Spleen (tissue), 11 donors: ENCODE data around the gene MC4R. TPM values are rescaled to one million over a fixed set of nuclear protein-coding genes. Genes with fewer than 3 reads are reported as not detected.

Source experiments
- DNase-seq: peaks from one replicate; pipeline ENCODE4 v3.0.0-alpha.2; 2020
- H3K27ac ChIP-seq, 8 donors: fragments of 200-600 bp; sonication (generic) in 7 of 8; 1 replicate in 4 of 8; 2 replicates in 4 of 8; pipeline versions ENCODE4 v1.5.0 to v1.8.0; 2016 to 2021; ENCODE audit warnings: inconsistent platforms in 4 of 8, mild to moderate bottlenecking in 4 of 8, moderate library complexity in 1 of 8
- H3K27me3 ChIP-seq, 7 donors: fragments of 200-600 bp; sonication (generic) in 6 of 7; replicated peaks in 1 of 7; 1 replicate in 4 of 7; 2 replicates in 3 of 7; pipeline versions ENCODE4 v1.5.0 to v1.8.0; 2016 to 2021; ENCODE audit warnings: inconsistent platforms in 3 of 7, mild to moderate bottlenecking in 1 of 7
- H3K36me3 ChIP-seq, 6 donors: fragments of 200-600 bp; sonication (generic) in 5 of 6; 1 replicate in 4 of 6; 2 replicates in 2 of 6; pipeline versions ENCODE4 v1.5.0 to v1.8.0; 2016 to 2021; ENCODE audit warnings: inconsistent platforms in 2 of 6
- H3K4me1 ChIP-seq, 6 donors: fragments of 200-600 bp; sonication (generic) in 5 of 6; 1 replicate in 3 of 6; 2 replicates in 3 of 6; pipeline versions ENCODE4 v1.5.0 to v1.8.0; 2016 to 2021; ENCODE audit warnings: inconsistent platforms in 3 of 6
- H3K4me3 ChIP-seq, 8 donors: fragments of 200-600 bp; sonication (generic) in 7 of 8; 1 replicate in 4 of 8; 2 replicates in 4 of 8; pipeline versions ENCODE4 v1.5.0 to v1.8.0; 2016 to 2021; ENCODE audit warnings: inconsistent platforms in 4 of 8, mild to moderate bottlenecking in 4 of 8, moderate library complexity in 2 of 8
- H3K9me3 ChIP-seq, 8 donors: fragments of 200-600 bp; sonication (generic) in 7 of 8; 1 replicate in 4 of 8; 2 replicates in 4 of 8; pipeline versions ENCODE4 v1.5.0 to v1.8.0; 2016 to 2021; ENCODE audit warnings: inconsistent platforms in 4 of 8
- POLR2A ChIP-seq, 3 donors: fragments of 450-650 bp; IDR thresholded peaks; one replicate each; pipeline ENCODE4 v1.5.1; 2017; ENCODE audit warnings: antibody characterized with exemption in 3 of 3, mild to moderate bottlenecking in 1 of 3
- POLR2AphosphoS5 ChIP-seq, 3 donors: sonication (generic); formaldehyde crosslinking; IDR thresholded peaks; one replicate each; pipeline ENCODE4 v1.5.1; 2017; ENCODE audit warnings: antibody characterized with exemption in 3 of 3
- WGBS, 5 donors: extraction: QIAGEN DNeasy Blood & Tissue Kit in 3 of 5; methylation state at CpG; one replicate each; pipeline versions ENCODE4 v1.1.5 to v1.1.7; 2013 to 2018; 5-methylcytosine and 5-hydroxymethylcytosine counted together
- intact Hi-C: fragments of 100-400 bp; cut with DNase I; formaldehyde crosslinking; loops from one replicate; pipeline ENCODE4 v1.15.0; 2023; ENCODE audit warnings: low total_unique reads
- polyA plus RNA-seq, 3 donors: library from polyadenylated mRNA; stranded (reverse); fragments of 200-250 nt; gene quantifications; one replicate each; pipeline ENCODE4 v1.2.1, GENCODE V29; 2013
- total RNA-seq, 7 donors: library from RNA; depleted of rRNA in 3 of 7; stranded (reverse); fragments of >200 nt in 3 of 7; fragmentation: NEBNext Ultra II Directional in 4 of 7; extraction: Animal tissue kit (Norgen Biotek cat#: 25700) in 4 of 7; gene quantifications; one replicate each; pipeline versions ENCODE4 v1.1.0 to v1.2.1, GENCODE V29; 2016 to 2021
- TF ChIP-seq, protein P1 (sequence below), 11 experiments: fragments of 200-600 bp in 7 of 11; fragments of 450-650 bp in 4 of 11; sonication (generic) in 4 of 11; IDR thresholded peaks in 8 of 11; conservative IDR thresholded peaks in 3 of 11; 1 replicate in 7 of 11; 2 replicates in 4 of 11; pipeline versions ENCODE4 v1.4.0 to v1.8.0; 2016 to 2021; ENCODE audit warnings: antibody characterized with exemption in 11 of 11, inconsistent platforms in 4 of 11, mild to moderate bottlenecking in 1 of 11
- donor health status: healthy with polysubstance abuse.
- donor health status: DM: no; HTN: no; CAD: no; lungs with moderate emphysema.
- donor health status: DM: no; HTN: no; CAD: no.
- donor health status: Bipolar disorder and iron deficiency.
- donor health status: healthy.
- donor health status: DM: no; HTN: no; CAD: no.
- donor health status: DM: yes; HTN: yes; CAD: no.

Gene MC4R
- total and polyA plus RNA-seq, 10 donors: 0.04 to 0.35 (median 0.15) TPM; not detected in 6

DNA sequence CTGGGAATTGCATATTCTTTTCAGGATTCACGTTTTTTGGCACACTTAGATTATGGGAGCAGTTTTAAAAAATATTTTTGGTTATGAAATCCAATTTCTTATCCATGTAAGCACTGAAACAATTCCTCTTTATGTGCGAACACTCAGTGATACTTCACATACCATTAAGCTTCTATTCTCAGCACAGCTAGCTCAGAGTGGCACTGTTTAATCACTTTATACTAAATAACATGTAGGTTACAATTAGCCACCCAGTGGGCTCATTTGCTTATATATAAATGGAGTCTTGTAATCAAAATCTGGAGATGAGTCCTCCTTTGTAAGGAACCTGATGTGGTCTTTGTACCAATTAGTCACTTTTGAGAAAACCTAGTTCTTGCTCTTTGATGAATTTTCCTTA lies 11.3 kb upstream of the MC4R start:
- H3K4me3 ChIP-seq: no peak overlapping the region
- intact Hi-C loops: no loop called here
- no peak overlapping the region for H3K27ac ChIP-seq
- WGBS, 5 donors: 55 to 79% (median 73%) methylated on average over 2 of the region's 2 CpGs
- TF ChIP-seq, protein P1, sequence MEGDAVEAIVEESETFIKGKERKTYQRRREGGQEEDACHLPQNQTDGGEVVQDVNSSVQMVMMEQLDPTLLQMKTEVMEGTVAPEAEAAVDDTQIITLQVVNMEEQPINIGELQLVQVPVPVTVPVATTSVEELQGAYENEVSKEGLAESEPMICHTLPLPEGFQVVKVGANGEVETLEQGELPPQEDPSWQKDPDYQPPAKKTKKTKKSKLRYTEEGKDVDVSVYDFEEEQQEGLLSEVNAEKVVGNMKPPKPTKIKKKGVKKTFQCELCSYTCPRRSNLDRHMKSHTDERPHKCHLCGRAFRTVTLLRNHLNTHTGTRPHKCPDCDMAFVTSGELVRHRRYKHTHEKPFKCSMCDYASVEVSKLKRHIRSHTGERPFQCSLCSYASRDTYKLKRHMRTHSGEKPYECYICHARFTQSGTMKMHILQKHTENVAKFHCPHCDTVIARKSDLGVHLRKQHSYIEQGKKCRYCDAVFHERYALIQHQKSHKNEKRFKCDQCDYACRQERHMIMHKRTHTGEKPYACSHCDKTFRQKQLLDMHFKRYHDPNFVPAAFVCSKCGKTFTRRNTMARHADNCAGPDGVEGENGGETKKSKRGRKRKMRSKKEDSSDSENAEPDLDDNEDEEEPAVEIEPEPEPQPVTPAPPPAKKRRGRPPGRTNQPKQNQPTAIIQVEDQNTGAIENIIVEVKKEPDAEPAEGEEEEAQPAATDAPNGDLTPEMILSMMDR (IDR thresholded peaks at IDR 0.05 in 8 of 11, conservative IDR thresholded peaks at IDR 0.05 in 3 of 11): no peak
- no peak for TF ChIP-seq POLR2AphosphoS5 (IDR thresholded peaks at IDR 0.05)
- TF ChIP-seq POLR2A (IDR thresholded peaks at IDR 0.05): no peak
- no peaks in the 10 kb centered on the region for H3K9me3 ChIP-seq
- no peak for DNase-seq
- H3K36me3 ChIP-seq: no peaks in the 10 kb centered on the region
- H3K27me3 ChIP-seq: no peaks in the 10 kb centered on the region
- no peaks in the 10 kb centered on the region for H3K4me1 ChIP-seq

DNA sequence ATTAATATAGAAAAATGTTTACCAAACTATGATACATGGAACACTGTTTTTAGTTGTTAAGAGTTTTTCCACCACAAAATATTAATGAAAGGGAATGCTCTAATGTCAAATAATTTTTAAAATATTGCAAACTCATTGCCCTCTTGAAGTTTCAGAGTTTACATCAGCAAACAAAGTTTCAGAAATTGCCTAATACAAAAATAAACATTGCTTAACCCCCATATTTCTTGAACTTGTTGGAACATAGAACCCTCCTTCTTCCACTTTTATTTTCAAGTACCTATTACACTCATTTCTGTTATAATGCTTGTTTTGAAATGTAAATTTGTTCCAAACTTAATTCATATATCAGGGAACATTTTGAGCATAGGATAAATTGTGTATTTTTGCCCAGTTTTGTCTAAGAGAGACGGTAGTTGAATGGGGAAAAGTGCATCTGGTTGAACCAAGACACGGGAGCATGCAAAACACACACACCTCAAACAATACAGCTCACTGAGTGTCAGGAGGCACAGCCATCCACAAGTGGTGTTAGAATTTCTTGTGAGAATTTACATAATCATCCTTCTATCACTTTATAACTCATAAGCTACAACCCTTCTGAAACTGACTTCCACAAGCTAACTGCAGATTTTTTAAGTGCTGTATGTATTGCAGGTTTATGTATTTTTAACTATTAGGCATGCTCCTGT lies 5.3 kb upstream of the MC4R start:
- TF ChIP-seq, protein P1 (IDR thresholded peaks at IDR 0.05 in 8 of 11, conservative IDR thresholded peaks at IDR 0.05 in 3 of 11): no peak
- TF ChIP-seq POLR2AphosphoS5 (IDR thresholded peaks at IDR 0.05) (no peak), POLR2A (IDR thresholded peaks at IDR 0.05) (no peak)
- intact Hi-C loops: no loop called here
- no peaks in the 10 kb centered on the region for H3K36me3 ChIP-seq
- no peaks in the 10 kb centered on the region for H3K4me1 ChIP-seq
- H3K4me3 ChIP-seq: no peak overlapping the region
- no peaks in the 10 kb centered on the region for H3K27me3 ChIP-seq
- 73 to 96% (median 78%) methylated on average over 2 of the region's 2 CpGs for WGBS, 5 donors
- no peak overlapping the region for H3K27ac ChIP-seq
- no peaks in the 10 kb centered on the region for H3K9me3 ChIP-seq
- DNase-seq: no peak

DNA sequence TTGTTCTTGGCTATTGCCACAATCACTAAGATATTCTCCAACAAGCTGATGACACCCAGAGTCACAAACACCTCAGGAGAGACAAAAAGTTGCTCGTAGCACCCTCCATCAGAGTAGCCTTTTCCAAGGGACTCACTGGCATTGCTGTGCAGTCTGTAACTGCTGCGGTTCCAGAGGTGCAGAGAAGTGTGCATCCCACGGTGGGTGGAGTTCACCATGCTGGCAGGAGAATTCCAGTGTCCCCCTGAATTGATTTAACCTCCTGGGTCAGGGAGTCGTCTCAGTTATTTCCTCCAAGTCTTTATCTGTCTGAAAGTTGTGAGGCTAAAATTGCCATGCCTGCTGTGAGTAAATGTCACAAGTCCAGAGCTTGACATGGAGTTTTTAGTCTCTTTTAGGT lies 443 bp downstream of the MC4R start:
- 55 to 70% (median 60%) methylated on average over 4 of the region's 4 CpGs for WGBS, 5 donors
- H3K27me3 ChIP-seq: no peaks in the 10 kb centered on the region
- H3K4me1 ChIP-seq: no peaks in the 10 kb centered on the region
- H3K27ac ChIP-seq: no peak overlapping the region
- intact Hi-C loops: no loop called here
- no peak for DNase-seq
- no peak overlapping the region for H3K4me3 ChIP-seq
- H3K9me3 ChIP-seq: no peaks in the 10 kb centered on the region
- no peaks in the 10 kb centered on the region for H3K36me3 ChIP-seq
- TF ChIP-seq POLR2AphosphoS5 (IDR thresholded peaks at IDR 0.05) (no peak), POLR2A (IDR thresholded peaks at IDR 0.05) (no peak)
- TF ChIP-seq, protein P1 (IDR thresholded peaks at IDR 0.05 in 8 of 11, conservative IDR thresholded peaks at IDR 0.05 in 3 of 11): no peak

GRCh38 chr18:60358516-60358915 lies 14.1 kb downstream of the MC4R start:
- WGBS, 5 donors: 83 to 92% (median 90%) methylated on average over 1 of the region's 1 CpG
- H3K36me3 ChIP-seq: no peaks in the 10 kb centered on the region
- H3K9me3 ChIP-seq: no peaks in the 10 kb centered on the region
- H3K27me3 ChIP-seq: no peaks in the 10 kb centered on the region
- TF ChIP-seq POLR2A (IDR thresholded peaks at IDR 0.05) (no peak), POLR2AphosphoS5 (IDR thresholded peaks at IDR 0.05) (no peak)
- TF ChIP-seq, protein P1 (IDR thresholded peaks at IDR 0.05 in 8 of 11, conservative IDR thresholded peaks at IDR 0.05 in 3 of 11): no peak
- no peak overlapping the region for H3K4me3 ChIP-seq
- intact Hi-C loops: no loop called here
- no peak overlapping the region for H3K27ac ChIP-seq
- H3K4me1 ChIP-seq: no peaks in the 10 kb centered on the region
- DNase-seq: no peak
